Activated effector memory CD4-positive, alpha-beta T cell treated with anti-CD3 and anti-CD28 coated beads, Interleukin-2, amount 50 U/mL, for 16 hours (primary cell): Measurements from ENCODE around the gene ZSWIM5.
A peak's percentile ranks its signal among the peaks of the same experiment; 100 is the strongest.
"Not testable (repeated sequence)": the region's sequence is repeated elsewhere in the genome, so short reads cannot be mapped to it uniquely, and the experiment has no call there.

Experiments used
- DNase-seq: peaks from one replicate; pipeline ENCODE4 v3.0.0-alpha.2; 2020

Gene ZSWIM5

GRCh38 chr1:45205910-45206721 lies at the start of gene ZSWIM5:
Gene ZSWIM5 (minus strand): TSS chr1:45206605. CDS start chr1:45206350, 255 bp downstream.
- peak; percentile 87 for DNase-seq

DNA sequence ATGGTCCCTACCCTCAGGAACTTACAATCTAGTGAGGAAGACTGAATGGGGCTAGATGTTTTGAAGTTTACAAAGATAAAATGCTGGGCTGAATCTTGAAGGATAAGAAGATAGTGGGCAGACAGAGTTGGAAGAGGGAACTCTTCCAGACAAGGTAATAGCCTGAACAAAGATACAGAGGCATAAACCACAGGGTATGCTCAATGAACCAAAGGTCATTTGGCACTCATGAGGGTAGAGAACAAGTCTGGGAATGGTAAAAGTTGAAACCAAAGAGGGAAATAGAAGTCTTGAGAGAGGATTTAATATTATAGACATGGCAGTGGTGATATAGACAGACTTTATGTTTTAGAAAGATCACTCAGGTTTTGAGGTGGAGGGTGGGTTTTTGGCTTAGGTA lies 48.1 kb upstream of the ZSWIM5 start:
- DNase-seq, result no peak

DNA sequence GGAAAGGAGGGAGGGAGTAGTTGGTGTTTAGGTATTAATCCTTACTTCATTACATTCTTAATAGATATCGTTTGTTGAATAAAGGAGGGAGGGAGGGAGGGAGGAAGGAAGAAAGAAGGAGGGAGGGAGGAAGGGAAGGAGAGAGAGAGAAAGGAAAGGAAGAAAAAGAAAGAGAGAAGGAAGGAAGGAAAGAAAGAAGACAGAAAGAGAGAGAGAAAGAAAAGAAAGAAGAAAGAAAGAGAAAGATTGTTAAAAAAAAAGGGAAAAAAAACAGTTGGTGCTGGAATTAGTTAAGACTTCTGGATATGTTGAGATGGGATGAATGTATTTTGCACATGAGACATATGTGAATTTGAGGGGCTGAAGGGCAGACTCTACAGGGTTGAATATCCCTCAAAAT lies 44.1 kb upstream of the ZSWIM5 start:
- no peak for DNase-seq

GRCh38 chr1:45248004-45248403 lies 41.6 kb upstream of the ZSWIM5 start:
- not testable (repeated sequence) for DNase-seq

GRCh38 chr1:45246760-45247159 lies 40.4 kb upstream of the ZSWIM5 start:
- DNase-seq, result no peak

DNA sequence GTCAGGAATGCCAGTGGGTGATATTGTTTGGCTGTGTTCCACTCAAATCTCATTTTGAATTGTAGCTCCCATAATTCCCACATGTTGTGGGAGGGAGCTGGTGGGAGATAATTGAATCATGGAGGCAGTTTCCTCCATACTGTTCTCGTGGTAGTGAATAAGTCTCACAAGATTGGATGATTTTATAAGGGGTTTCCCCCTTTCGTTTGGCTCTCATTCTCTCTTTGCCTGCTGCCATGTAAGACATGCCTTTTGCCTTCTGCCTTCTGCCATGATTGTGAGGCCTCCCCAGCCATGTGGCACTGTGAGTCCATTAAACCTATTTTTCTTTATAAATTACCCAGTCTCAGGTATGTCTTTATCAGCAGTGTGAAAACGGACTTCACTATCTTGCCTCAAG lies 40.0 kb upstream of the ZSWIM5 start:
- not testable (repeated sequence) for DNase-seq

DNA sequence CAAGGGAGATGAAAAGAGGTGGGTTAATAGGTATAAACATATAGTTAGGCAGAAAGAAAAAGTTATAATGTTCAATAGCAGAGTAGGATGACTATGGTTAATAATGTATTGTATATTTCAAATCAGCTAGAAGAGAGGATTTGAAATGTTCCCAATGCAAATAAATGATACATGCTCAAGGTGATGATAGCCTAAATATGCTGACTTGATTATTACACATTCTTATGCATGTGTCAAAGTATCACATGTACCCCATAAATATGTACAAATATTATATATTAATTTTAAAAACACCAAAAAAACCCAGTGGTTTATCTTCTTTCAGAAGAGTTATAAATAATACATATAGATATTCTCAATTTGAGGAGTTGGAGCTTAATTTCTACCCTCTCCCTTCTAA lies 38.3 kb upstream of the ZSWIM5 start:
- no peak for DNase-seq

GRCh38 chr1:45243476-45244343 lies 37.3 kb upstream of the ZSWIM5 start:
- DNase-seq, result no peak

DNA sequence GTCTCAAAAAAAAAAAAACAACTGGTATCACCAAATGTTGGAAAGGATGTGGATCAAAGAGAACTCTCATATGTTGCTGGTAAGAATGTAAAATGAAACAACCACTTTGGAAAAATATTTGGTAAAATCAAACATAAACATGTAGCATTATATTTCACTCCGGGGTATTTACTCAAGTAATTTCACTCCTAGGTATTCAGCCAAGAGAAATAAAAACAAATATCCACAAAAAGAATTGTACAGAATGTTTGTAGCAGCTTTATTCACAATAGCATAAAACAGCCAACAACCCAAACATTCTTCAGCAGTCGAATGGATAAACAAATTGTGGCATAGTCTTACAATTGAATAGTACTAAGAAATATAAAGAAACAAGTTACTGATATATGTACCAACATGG lies 32.4 kb upstream of the ZSWIM5 start:
- no peak for DNase-seq

GRCh38 chr1:45236136-45236535 lies 29.7 kb upstream of the ZSWIM5 start:
- no peak for DNase-seq

DNA sequence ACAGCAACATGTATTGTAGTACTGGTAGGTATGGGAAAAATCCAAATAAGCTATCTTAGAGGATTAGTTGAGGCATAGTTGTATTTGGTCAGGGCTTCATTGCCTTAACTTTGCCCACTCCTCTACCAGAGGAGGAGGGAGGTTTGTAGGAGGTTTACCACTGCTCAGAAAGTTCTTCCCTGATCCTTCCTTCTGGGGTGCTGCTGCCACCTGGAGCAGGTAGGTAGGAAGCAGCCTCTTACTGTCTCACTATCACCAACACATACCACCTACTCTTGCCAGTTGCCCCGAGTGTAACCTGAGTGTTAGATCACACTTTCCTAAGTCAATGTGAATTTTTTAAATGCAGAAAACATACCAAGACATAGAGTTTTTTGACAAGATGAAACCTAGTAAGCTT lies 24.1 kb upstream of the ZSWIM5 start:
- no peak for DNase-seq

- no peak for DNase-seq
Measured at GRCh38 chr1:45225598-45225997, 19.2 kb upstream of the ZSWIM5 start.

GRCh38 chr1:45223710-45224109 lies 17.3 kb upstream of the ZSWIM5 start:
- DNase-seq, result not testable (repeated sequence)

DNA sequence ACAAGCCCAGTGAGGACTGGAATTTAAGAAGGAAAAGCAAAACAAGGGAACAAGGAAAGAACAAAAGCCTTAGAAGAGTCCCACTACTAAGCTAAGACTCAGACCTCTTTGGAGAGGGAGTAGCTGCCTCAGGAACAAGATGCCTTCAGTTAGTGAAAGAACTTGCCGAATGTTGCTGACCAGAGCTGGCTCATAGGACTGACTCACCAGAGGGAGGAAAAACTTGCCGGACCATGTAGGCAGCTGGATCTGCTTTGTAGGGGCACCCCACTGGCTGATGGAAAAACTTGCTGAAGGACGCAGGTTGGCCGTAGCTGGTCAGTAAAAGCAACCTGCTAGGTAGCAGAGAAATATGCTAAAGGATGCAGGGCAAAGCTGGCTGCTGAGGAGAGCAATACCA lies 15.3 kb upstream of the ZSWIM5 start:
- DNase-seq, result no peak

- DNase-seq, result no peak
Measured at GRCh38 chr1:45216861-45217260, 10.5 kb upstream of the ZSWIM5 start.

DNA sequence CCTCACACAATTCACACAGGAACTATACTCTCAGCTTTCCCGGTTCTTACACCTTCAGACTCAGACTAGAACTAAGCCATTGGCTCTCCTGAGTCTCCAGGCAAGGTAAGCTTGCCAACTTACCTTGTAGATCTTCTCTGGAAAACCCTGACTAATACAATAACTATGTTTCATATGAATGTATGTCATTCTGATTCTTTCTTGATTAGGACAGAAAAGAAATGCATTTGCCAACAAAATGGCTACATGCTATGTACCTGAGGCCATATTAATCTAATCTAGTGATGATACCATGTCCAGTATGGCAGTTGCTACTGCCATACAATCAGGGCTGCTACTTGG lies 9.8 kb upstream of the ZSWIM5 start:
- DNase-seq, result no peak

- DNase-seq, result no peak
Measured at GRCh38 chr1:45215485-45216199, 9.2 kb upstream of the ZSWIM5 start.

GRCh38 chr1:45213892-45214291 lies 7.5 kb upstream of the ZSWIM5 start:
- DNase-seq, result no peak

- DNase-seq, result no peak
Measured at GRCh38 chr1:45211076-45211475, 4.7 kb upstream of the ZSWIM5 start.

DNA sequence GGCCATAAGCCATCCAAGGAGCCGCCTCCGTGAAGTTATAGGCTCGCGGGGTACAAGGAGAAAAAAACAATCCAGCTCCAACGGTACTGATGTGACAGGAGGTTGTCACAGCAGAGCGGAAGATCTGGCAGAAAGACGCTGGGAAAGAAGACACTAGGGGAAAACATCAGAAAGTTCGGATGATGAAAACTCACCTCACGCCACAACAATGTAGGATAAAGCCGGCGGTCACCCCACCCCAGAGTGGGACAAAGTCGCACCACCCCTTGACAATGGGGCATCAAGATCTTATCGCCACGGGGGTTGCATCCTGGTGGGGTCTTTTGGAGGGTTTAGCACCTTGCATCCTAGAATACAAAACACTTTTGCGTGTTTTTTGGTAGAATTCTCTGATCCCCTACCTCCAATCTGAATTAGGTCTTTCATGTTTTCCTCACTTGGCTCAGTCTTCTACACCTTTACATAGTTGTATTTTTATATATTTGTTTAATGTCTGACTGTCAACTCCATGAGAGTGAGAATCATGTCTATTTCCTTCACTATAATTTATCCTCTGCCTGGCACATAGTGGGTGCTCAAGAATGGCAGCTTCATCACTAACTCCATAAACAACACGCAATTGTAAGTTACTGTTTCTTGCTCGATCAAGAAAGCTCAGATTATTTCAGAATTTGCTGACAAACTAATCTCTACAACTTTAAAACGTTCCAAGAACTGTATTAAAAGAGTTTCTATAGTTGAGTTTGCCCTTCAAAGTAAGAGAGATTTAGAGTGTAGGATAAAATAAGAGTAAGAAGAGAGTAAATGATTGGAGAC lies 611 bp upstream of the ZSWIM5 start:
- no peak for DNase-seq

- DNase-seq, result peak; percentile 68
Measured at GRCh38 chr1:45205011-45205909, 1.1 kb downstream of the ZSWIM5 start.
